Effector CD8-positive, alpha-beta T cell (primary cell): ENCODE results near the gene CHAF1A.

Source experiments
- DNase-seq: peaks from one replicate; lab custom pipeline; 2025; lab: John Stamatoyannopoulos, UW

Gene CHAF1A

DNA sequence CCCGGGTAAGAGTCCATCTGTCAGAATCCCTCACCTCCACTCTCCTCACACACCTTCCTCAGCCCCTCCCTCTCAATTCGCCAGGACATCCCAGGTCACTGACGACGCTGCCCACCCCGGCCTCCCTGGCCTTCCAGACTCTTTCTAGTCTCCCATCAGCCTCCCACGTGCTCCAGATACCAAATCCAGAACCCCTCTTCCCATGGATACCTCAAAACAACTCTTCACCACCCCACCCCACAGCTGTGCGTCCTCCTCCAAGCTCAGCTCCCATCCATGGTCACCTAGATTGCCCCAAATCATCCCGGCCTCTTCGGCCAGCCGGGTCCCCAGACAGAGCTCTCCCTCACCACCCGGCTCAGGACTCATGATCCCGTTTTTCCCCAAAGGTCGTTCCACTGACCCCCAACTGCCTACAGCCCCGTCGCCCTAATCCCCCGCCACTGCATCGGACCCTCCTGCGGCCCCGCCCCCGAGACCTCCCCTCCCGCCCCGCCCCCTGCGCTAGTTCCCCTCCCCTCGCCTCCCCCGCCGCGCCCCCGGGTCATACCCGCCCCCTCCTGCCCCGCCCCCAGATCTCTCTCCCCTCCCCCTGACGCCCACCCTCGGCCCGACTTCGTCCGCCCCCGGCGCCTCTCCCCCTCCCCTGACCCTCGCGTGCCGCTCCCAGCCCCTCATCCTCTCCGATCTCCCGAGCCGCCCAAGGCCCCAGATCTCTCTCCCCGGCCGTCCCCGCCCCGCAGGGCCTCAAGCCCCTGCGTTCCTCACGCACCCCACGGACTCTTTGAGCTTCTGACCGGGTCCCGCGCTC, 54.6 kb downstream of the CHAF1A start:
- peak; percentile 56 for DNase-seq

DNA sequence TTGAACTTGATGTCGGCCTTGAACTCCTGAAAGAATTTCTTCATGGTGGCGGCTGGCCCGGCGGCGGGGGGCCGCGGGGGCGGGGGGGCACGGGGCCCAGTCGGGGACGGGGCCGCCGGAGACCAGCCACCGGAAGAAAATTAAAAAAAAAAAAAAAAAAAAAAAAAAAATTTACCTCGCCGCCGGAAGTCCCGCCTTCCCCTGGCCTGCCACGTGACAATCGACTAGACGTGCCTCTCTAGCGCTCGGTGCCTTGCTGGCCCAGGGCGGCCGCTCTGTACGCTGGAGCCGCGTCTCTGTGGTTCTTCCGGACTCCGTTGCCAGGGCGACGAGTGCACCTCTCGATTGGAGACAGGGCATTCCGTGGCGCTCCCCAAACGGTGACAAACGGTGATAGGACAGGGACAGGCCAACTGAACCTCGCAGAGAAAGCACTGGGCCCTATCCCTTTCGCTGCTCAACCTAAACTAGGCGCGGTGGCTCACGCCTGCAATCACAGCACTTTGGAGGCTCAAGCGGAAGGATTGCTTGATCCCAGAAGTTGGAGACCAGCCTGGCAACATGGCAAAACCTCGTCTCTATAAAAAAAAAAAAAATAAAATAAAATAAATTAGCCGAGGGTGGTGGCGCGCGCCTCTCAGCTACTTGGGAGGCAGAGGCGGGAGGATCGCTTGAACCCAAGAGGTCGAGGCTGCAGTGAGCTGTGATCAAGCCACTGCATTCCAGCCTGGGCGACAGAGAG, 55.4 kb downstream of the CHAF1A start, which contains the start of gene UBXN6:
Gene UBXN6 (minus strand): TSS at position 141 of the 742 bp plus-strand sequence. CDS start 97 bp downstream, at position 44.
- peak; percentile 95 for DNase-seq

DNA sequence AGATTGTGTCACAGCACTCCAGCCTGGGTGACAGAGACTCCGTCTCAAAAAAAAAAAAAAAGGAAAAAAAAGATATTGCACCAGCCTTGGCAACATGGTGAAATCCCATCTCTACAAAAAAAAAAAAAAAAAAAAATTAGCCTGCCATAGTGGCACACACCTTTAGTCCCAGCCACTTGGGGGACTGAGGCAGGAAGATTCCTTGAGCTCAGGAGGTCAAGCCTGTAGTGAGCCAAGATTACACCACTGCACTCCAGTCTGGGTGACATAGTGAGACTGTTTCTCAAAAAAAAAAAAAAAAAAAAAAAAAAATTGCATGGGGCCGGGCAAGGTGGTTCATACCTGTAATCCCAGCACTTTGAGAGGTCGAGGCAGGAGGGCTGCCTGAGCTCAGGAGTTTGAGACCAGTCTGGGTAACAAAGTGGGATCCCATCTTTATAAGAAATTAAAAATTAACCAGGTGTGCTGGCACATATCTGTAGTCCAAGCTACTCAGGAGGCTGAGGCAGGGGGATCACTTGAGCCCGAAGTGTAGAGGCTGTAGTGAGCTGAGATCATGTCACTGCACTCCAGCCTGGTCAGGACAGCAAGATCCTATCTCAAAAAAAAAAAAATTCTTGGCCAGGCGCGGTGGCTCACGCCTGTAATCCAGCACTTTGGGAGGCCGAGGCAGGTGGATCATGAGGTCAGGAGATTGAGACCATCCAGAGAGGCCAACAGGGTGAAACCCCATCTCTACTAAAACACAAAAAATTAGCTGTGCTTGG, 62.6 kb downstream of the CHAF1A start:
- no peak for DNase-seq

DNA sequence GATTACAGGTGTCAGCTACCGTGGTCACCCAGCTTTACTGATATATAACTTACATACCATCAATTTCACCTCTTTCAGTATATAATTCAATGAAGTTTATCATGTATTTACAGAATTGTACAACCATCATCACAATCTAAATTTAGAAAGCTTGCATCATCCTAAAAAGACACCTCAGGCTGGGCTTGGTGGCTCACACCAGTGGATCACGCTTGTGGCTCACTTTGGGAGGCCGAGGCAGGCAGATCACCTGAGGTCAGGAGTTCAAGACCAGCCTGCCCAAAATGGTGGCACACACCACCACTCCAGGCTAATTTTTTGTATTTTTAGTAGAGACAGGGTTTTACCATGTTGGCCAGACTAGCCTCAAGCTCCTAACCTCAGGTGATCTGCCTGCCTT, 65.4 kb downstream of the CHAF1A start:
- DNase-seq: no peak

DNA sequence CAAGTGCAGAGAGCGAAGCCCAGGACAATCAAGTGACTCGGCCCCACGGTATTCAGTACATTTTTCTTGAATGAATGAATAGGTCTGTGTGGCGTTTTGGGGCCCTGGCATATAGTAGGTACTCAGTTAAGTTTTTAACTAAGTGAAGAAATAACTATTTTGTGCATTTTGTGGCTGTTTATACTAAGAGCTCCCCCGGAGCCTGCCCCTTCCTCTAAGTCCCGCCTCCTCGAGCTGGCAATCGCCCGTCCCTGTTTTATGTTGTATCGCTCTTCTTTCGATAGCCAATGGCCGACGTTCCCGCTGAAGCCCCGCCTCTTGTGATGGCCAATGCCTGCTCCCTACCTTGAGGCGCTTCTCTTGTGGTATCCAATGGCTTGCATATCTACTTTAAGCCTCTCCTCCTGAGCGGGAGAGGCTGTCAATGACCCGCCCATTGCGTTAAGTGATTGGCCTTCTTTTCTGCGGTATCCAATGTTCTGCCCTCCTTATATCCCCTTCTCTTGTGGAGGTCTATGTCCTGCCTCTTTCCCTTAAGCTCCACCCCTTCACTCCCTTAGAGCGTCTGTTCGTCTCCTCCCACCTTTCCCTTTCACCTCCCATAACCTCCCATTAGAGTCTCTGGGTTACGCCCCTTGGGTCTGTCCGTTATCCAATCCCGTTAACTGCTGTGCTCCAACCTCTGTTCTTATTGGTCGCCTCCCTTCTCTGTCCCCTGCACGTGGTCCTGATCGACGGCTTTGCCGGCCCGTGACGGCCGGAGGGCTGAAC, 69.1 kb downstream of the CHAF1A start:
- DNase-seq: peak; percentile 93

DNA sequence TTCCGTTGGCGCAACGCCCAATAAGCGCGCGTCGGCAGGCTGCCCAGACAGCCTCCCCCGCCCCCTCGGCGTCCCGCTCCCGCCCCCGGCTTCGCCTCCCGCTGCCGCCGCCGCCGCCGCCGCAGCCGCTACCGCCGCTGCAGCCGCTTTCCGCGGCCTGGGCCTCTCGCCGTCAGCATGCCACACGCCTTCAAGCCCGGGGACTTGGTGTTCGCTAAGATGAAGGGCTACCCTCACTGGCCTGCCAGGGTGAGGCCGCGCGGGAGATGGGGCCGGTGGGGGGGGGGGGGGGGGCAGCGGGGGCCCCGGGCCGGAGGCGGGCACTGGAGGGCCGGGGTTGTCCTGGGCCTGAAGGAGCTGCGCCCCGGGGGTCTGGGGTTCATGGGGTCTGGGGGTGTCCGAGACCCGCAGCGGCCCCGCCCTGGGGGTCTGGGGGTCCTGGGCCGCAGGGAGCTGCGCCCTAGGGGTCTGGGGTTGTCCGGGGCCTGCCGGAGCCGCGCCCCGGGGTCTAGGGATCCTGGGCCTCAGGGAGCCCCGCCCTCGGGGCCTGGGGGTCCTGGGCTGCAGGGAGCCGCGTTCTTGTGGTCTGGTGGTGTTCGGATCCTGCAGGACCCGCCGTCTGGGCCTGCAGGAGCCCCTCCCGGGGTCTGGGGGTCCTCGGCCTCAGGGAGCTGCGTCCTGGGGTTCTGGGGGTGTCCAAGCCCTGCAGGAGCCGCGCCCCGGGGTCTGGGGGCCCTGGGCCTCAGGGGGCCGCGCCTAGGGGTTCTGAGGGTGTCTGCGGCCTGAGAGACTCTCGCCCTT, 69.9 kb downstream of the CHAF1A start, which contains the start of gene HDGFL2:
Gene HDGFL2 (plus strand): TSS at position 124 of the 801 bp plus-strand sequence. CDS start 54 bp downstream, at position 178.
- no peak for DNase-seq

DNA sequence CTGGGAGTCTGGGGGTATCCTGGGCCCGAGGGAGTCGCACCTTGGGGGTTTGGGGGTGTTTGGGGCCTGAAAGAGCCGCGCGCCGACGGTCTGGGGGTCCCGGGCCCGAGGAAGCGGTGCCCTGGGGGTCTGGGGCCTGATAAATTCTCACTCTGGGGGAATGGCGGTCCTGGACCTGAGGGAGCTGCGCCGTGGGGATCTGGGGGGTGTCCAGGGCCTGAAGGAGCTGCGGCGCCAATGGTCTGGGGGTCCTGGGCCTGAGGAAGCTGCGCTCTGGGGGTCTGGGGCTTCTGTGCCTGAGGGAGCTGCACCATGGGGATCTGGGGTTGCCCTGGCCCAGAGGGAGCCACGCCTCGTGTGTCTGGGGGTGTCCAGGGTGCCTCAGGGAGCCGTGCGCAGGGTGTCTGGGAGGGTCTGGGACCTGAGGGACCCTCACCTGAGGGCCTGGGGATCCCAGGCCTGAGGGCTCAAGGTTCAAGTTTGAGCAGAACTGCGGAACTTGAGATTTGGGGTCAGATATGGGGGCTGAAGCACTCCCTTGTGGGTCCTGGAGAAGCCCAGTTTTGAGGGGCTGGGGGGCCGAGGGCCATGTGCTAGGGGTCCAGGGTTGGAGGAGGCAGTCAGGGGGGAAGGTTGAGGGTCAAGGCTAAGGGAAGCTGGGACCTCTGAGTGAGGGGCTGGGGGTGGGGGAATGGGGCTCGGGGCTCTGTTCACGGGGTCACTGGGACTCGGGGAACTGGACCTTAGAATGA, 70.7 kb downstream of the CHAF1A start:
- DNase-seq: no peak

DNA sequence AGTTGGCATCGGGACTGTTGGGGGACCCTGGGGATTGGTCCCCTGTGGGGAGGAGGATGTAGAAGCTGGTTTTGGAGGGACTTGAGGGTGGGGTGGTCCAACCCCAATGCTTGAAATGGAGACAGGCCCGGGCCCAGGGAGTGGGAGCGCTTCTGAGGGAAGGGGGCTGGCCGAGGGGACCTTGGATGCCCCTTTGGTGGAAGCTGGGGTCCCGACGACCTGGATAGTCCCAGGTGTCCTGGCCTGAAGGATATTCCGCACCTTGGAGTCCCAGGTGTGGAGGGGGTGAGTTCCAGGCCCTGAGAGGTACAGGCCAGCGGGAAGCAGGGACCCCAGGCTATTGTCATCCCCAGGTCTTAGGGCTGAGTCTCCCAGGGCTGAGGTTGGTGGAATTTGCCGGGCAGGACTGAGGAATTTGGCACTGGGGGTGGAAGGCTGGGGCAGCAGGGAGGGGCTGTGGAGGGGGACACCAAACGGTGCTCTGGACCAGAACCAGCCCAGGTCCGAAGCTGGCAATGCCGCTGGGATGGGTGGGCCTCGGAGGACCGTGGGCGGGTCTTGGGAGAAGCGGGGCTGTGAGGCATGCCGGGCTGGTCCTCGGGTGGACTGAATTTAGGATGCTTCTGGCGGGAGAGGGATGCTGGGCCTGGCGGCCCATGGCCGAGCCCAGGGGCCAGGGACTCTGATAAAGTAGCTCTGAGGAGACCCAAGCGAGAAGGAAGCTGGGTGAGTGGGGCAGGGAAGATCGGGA, 71.5 kb downstream of the CHAF1A start:
- DNase-seq: no peak

DNA sequence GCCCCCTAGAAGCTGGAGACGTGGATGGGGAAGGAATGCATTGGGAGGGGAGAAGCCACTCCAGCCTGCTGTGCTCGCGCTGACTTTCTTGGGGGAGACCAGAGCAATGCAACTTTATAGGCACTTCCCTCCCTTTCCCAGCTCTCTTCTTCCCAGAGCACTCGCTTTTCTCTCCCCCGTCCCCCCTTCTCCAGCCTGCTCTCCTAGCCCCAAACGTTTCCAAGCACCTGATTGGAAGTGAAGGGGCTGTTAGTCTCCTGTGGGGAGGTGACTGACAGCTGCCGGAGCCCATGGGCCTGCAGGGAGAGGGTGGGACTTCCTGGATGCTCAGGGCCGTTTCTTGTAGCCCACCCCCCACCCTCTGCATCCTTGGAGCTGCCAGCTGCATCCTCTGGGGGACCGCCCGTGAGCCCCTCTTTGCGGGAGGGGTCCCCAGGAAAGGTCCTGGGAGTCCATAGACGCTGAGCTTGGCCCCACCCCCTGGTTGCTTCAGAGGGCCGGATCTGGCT, 72.1 kb downstream of the CHAF1A start:
- DNase-seq: no peak

DNA sequence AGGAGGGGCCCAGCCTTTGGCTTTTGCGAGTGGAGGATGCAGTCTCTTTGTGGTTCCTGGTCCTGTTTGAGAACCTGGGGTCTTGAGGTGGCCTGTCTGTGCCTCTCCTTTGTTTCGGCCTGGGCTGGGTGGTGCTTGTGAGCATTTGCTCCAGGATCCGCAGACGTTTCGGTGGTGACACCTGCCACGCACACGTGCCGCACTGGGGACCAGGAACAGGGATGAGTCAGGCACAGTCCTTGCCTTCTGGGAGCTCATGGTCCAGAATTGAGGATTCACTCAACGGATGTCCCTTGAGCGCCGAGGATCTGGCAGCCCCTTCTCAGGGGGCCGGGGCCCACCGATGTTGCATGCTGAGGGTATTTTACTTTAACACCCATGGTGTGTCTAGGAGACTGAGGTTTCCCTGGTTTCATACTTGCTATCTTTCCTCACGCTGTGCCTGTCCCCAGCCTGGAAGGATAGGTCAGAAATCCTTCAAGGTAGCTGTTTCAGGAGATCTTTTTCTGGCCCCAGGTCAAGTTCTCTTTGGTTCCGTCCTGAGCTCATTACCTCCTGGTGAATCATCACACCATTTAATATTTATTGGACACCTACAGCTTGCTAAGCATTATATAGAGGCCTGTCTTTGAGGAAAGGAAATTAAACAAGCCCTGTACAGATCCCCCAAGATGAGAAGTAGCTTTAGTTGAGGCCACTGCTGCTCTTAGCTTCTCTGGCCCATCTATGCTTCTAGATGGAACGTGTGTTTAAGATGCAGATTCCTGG, 74.8 kb downstream of the CHAF1A start:
- no peak for DNase-seq

DNA sequence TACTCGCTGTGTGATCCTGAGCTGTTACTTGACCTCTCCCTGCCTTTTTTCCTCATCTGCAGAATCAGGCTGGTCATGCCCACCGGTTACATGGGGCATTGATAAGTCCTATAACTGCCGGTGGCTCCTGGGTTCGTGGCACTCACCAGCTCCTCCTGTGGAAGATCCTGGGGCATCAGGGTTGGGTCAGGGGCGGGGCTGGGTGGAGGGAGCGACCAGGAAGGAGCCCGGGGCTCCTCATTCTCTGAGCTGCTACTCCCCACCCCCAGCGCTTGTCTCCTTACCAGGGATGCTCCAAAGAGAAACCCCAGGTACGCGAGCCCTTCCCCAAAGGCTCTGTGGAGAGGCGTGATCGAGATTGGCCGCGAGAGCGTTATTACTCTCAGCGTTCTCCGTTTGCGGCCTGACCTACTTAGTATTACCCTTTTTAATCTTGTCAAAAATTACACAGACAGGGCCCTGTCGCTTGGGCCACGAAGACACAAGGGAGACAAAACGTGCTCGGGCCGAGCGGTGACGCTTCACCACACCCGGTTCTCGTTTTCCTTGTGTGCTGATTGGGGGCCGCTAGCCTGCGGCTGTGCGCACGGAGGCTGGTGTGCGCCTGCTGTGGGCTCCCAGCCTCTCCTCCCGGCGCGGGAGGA, 80.4 kb downstream of the CHAF1A start:
- no peak for DNase-seq

DNA sequence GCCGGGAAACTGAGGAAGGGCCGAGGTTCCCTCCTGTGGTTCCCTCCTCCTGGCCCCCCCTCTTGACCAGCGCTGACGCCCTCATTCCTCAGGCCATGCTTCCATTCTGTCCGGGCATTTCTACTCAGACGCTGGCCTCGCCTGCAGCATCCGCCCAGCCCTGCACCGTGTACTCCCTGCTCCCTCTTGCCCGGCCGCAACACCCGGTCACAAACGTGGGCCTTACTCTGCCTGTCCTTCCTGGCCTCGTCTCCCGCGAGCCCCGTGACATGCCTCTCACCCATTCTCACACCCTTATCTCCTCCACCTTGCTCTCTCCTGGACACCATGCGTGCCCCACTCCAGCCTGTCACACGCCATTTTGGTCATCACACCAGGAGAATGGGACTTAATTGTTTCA, 80.9 kb downstream of the CHAF1A start:
- DNase-seq: no peak

DNA sequence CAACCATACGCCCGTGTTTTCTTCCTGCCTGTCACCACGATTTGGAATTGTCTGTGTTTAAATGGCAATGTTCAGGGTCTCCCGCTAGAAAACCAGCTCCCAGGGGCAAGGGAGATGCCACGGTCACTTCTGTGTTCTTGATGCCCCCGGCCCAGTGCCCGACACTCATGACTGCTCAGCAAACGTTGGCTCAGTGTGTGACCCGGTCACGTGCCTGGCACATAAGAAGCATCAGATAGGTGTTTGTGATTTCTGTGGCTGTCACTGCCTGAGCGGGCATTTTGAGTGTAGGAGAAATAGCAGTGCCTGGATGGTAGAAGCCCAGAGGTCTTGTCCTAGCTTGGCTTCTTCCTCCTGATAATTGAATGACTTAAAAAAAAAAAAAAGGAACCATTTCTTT, 85.1 kb downstream of the CHAF1A start:
- no peak for DNase-seq

DNA sequence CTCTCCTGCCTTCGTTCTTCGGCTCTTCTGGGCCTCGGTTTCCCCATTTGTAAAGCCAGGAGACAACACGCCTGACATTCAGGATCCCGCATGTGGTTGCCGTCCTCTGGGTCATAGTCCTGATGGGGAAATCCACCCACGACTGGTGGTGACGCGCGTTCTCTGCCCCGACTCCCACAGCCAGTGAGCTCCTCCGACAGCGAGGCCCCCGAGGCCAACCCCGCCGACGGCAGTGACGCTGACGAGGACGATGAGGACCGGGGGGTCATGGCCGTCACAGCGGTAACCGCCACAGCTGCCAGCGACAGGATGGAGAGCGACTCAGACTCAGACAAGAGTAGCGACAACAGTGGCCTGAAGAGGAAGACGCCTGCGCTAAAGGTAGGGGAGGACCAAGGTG, 86.1 kb downstream of the CHAF1A start:
- no peak for DNase-seq

DNA sequence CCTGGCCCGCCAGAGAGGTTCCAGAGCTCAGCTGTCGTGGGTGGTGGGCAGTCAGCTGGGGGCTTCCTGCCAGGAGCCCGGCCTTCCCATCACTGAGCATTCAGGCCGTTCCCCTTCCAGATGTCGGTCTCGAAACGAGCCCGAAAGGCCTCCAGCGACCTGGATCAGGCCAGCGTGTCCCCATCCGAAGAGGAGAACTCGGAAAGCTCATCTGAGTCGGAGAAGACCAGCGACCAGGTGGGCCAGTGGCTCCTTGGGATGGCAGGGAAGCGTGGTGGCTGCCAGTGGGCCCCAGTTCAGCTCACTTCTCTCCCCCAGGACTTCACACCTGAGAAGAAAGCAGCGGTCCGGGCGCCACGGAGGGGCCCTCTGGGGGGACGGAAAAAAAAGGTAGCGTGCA, 89.0 kb downstream of the CHAF1A start:
- no peak for DNase-seq

DNA sequence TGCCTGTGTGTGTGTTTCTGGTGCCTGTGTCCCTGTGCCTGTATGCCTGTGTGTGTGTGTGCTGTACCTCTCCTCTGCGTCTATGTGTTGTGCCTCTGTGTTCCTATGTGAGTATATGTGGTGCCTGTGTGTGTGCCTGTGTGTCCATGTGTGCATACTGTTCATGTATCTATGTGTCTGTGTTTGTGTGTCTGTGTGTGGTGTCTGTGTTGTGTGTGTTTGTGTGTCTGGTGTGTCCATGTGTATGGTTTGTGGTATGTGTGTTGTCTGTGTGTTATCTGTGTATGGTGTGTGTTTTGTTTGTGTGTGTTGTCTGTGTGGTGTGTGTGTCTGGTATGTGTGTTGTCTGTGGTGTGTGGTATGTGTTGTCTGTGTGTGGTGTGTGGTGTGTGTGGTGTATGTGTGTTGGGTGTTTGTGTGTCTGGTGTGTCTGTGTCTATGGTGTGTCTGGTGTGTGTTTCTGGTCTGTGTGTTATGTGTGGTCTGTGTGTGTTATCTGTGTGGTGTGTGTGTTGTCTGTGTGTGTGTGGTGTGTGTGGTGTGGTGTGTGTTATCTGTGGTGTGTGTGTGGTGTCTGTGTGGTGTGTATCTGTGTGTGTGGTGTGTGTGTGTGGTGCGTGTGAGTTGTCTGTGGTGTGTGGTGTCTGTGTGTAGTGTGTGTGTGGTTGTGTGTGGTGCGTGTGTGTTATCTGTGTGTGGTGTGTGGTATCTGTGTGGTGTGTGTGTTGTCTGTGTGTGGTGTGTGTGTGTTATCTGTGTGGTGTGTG, 90.1 kb downstream of the CHAF1A start:
- no peak for DNase-seq
